Adrenal gland (tissue), 12 donors: ENCODE measurements around the gene DYNLL1. TPM values are rescaled to one million over a fixed set of nuclear protein-coding genes. Genes with fewer than 3 reads are reported as not detected.

Experiments
- DNase-seq, 7 donors: peaks; one replicate each; pipeline ENCODE4 v3.0.0-alpha.2; 2019 to 2020
- H3K27ac ChIP-seq, 5 donors: fragments of 200-600 bp; sonication (generic) in 4 of 5; 1 replicate in 3 of 5; 2 replicates in 2 of 5; pipeline versions ENCODE4 v1.5.1 to v1.8.0; 2016 to 2020; ENCODE audit warnings: mild to moderate bottlenecking in 1 of 5
- H3K27me3 ChIP-seq: fragments of 200-600 bp; 2 replicates; pipeline ENCODE4 v1.8.0; 2021
- H3K36me3 ChIP-seq, 2 donors: fragments of 200-600 bp; replicated peaks in 1 of 2; 1 replicate in 1 of 2; 2 replicates in 1 of 2; pipeline versions ENCODE4 v1.5.1 to v1.8.0; 2018 to 2022
- H3K4me1 ChIP-seq, 2 donors: fragments of 200-600 bp; replicated peaks in 1 of 2; 1 replicate in 1 of 2; 2 replicates in 1 of 2; pipeline versions ENCODE4 v1.5.1 to v1.8.0; 2018 to 2021
- H3K4me3 ChIP-seq, 4 donors: fragments of 200-600 bp; sonication (generic) in 3 of 4; one replicate each; pipeline ENCODE4 v1.5.1; 2016 to 2018
- H3K9me3 ChIP-seq, 3 donors: fragments of 200-600 bp; sonication (generic) in 1 of 3; replicated peaks in 1 of 3; 1 replicate in 2 of 3; 2 replicates in 1 of 3; pipeline versions ENCODE4 v1.5.1 to v1.8.0; 2016 to 2021
- POLR2A ChIP-seq, 2 donors: fragments of 450-650 bp; IDR thresholded peaks; one replicate each; pipeline ENCODE4 v1.6.1; 2017; ENCODE audit warnings: antibody characterized with exemption in 2 of 2, mild to moderate bottlenecking in 2 of 2, moderate library complexity in 1 of 2
- WGBS, 4 donors: extraction: QIAGEN DNeasy Blood & Tissue Kit in 2 of 4; methylation state at CpG; one replicate each; pipeline versions ENCODE4 v1.1.5 to v1.1.7; 2013 to 2017; 5-methylcytosine and 5-hydroxymethylcytosine counted together
- intact Hi-C, 2 donors: fragments of 100-400 bp; cut with DNase I; formaldehyde crosslinking; loops; one replicate each; pipeline versions ENCODE4 v1.14.1 to v1.15.0; 2022 to 2023
- polyA plus RNA-seq, 3 donors: library from polyadenylated mRNA; stranded (reverse); fragments of 200-250 nt in 2 of 3; fragments of 350-450 nt in 1 of 3; fragmentation: Illumina TruSeq in 1 of 3; extraction: RNeasy Lipid Tissue Mini Kit (QIAGEN cat#74804) in 1 of 3; gene quantifications; one replicate each; pipeline ENCODE4 v1.2.3, GENCODE V29; 2013 to 2014
- total RNA-seq, 9 donors: library from RNA; depleted of rRNA in 4 of 9; stranded (reverse); fragments of >200 nt in 4 of 9; fragments of 120-200 nt in 1 of 9; fragmentation: NEBNext Ultra II Directional in 1 of 9; extraction: Animal tissue kit (Norgen Biotek cat#: 25700) in 1 of 9; gene quantifications; one replicate each; pipeline versions ENCODE4 v1.1.0 to v1.2.4, GENCODE V29; 2013 to 2023
- TF ChIP-seq, protein P1 (sequence below), 6 experiments: fragments of 450-650 bp in 4 of 6; fragments of 200-600 bp in 2 of 6; sonication (generic) in 1 of 6; IDR thresholded peaks; 1 replicate in 5 of 6; 2 replicates in 1 of 6; pipeline versions ENCODE4 v1.5.1 to v1.8.0; 2016 to 2021; ENCODE audit warnings: antibody characterized with exemption in 6 of 6, mild to moderate bottlenecking in 2 of 6, moderate library complexity in 1 of 6
- donor health status: healthy with polysubstance abuse.
- donor health status: Bipolar disorder and iron deficiency.
- donor health status: DM: yes; HTN: yes; CAD: no.
- donor health status: DM: no; HTN: no; CAD: no.
- donor health status: DM: no; HTN: no; CAD: no.
- donor health status: DM: yes; HTN: yes; CAD: no.

Gene DYNLL1
- total and polyA plus RNA-seq, 12 donors, result 168 to 463 (median 307) TPM

- TF ChIP-seq, protein P1, sequence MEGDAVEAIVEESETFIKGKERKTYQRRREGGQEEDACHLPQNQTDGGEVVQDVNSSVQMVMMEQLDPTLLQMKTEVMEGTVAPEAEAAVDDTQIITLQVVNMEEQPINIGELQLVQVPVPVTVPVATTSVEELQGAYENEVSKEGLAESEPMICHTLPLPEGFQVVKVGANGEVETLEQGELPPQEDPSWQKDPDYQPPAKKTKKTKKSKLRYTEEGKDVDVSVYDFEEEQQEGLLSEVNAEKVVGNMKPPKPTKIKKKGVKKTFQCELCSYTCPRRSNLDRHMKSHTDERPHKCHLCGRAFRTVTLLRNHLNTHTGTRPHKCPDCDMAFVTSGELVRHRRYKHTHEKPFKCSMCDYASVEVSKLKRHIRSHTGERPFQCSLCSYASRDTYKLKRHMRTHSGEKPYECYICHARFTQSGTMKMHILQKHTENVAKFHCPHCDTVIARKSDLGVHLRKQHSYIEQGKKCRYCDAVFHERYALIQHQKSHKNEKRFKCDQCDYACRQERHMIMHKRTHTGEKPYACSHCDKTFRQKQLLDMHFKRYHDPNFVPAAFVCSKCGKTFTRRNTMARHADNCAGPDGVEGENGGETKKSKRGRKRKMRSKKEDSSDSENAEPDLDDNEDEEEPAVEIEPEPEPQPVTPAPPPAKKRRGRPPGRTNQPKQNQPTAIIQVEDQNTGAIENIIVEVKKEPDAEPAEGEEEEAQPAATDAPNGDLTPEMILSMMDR (IDR thresholded peaks at IDR 0.05), result no peak
- peak in 1 of 2 donors; percentile 45 for TF ChIP-seq POLR2A (IDR thresholded peaks at IDR 0.05)
- no peaks in the 10 kb centered on the region for H3K27me3 ChIP-seq
- peaks cover 0 to 6% of the 10 kb centered on the region in 2 donors for H3K36me3 ChIP-seq
- H3K4me1 ChIP-seq, result peaks cover 74 to 80% of the 10 kb centered on the region in 2 donors
- no peaks in the 10 kb centered on the region for H3K9me3 ChIP-seq
- peak; percentile 52 to 80 (median 71) for DNase-seq
- peak overlapping the region in 1 of 4 donors; percentile 90 for H3K4me3 ChIP-seq
- intact Hi-C loops, result no loop called here
- WGBS, 4 donors, result 9 to 15% (median 11%) methylated on average over 6 of the region's 6 CpGs
- H3K27ac ChIP-seq, result peak overlapping the region; percentile 70 to 99 (median 86)
These were observed 42.6 kb downstream of the DYNLL1 start for GRCh38 chr12:120538281-120539156.

- Histone ChIP-seq H3K4me1 (peaks cover 82 to 83% of the 10 kb centered on the region in 2 donors), H3K9me3 (no peaks in the 10 kb centered on the region), H3K27me3 (no peaks in the 10 kb centered on the region), H3K36me3 (peaks cover 0 to 6% of the 10 kb centered on the region in 2 donors), H3K27ac (peak overlapping the region; percentile 70 to 99 (median 86)), H3K4me3 (no peak overlapping the region)
- peak in 2 of 7 donors; percentile 16 to 40 for DNase-seq
- intact Hi-C loops, result no loop called here
- WGBS, 4 donors, result 15 to 33% (median 30%) methylated on average over 1 of the region's 1 CpG
- no peak for TF ChIP-seq POLR2A (IDR thresholded peaks at IDR 0.05)
- TF ChIP-seq, protein P1 (IDR thresholded peaks at IDR 0.05), result no peak
These were observed 43.4 kb downstream of the DYNLL1 start for GRCh38 chr12:120539303-120539702.

DNA sequence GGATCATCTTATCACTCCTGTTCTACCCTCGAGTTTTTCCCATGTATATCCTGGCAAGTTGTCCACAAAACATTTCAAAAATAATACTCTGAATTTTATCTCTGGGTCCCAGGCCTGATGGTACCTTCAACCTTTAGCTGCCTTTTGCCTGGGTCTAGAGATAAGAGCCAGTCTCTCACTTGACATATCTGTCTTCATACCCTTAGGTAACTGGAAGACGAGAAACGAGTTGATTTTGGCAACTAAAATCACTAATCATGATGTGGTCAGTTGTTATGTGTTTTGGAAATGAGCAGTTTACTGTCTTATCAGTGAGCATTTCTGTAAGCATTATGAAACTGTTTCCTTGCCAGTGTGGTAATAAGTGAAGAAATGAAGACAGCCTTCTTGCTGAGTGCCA lies 44.5 kb downstream of the DYNLL1 start:
- Histone ChIP-seq H3K27me3 (no peaks in the 10 kb centered on the region), H3K9me3 (no peaks in the 10 kb centered on the region), H3K4me3 (no peak overlapping the region), H3K4me1 (peaks cover 82 to 92% of the 10 kb centered on the region in 2 donors), H3K27ac (peak overlapping the region; percentile 53 to 97 (median 74)), H3K36me3 (peaks cover 0 to 6% of the 10 kb centered on the region in 2 donors)
- intact Hi-C loops, result no loop called here
- TF ChIP-seq, protein P1 (IDR thresholded peaks at IDR 0.05), result no peak
- TF ChIP-seq POLR2A (IDR thresholded peaks at IDR 0.05), result peak in 1 of 2 donors; percentile 38
- 4 to 16% (median 6%) methylated on average over 3 of the region's 3 CpGs for WGBS, 4 donors
- no peak for DNase-seq

- DNase-seq, result no peak
- H3K4me3 ChIP-seq, result no peak overlapping the region
- H3K27ac ChIP-seq, result peak overlapping the region in 3 of 5 donors; percentile 53 to 97 (median 57)
- H3K9me3 ChIP-seq, result no peaks in the 10 kb centered on the region
- no peaks in the 10 kb centered on the region for H3K27me3 ChIP-seq
- 93 to 97% (median 94%) methylated on average over 5 of the region's 5 CpGs for WGBS, 4 donors
- intact Hi-C loops, result no loop called here
- peaks cover 0 to 19% of the 10 kb centered on the region in 2 donors for H3K36me3 ChIP-seq
- H3K4me1 ChIP-seq, result peaks cover 70 to 92% of the 10 kb centered on the region in 2 donors
- TF ChIP-seq, protein P1 (IDR thresholded peaks at IDR 0.05), result no peak
- no peak for TF ChIP-seq POLR2A (IDR thresholded peaks at IDR 0.05)
These were observed 46.3 kb downstream of the DYNLL1 start for GRCh38 chr12:120542166-120542565.
